ENCODE data around the gene SEMA3G.

GRCh38 chr3:52404391-52404790, 40.5 kb downstream of the SEMA3G start:
- TF ChIP-seq POLR2AphosphoS5 (IDR thresholded peaks at IDR 0.05; ENCODE audit: insufficient read depth in 1 of 2, low read depth in 1 of 2): no peak
- TF ChIP-seq POLR2A (IDR thresholded peaks at IDR 0.05): no peak
